Breast epithelium (tissue), 4 donors: ENCODE measurements around the gene HDDC2. TPM values are rescaled to one million over a fixed set of nuclear protein-coding genes. Genes with fewer than 3 reads are reported as not detected.

Experiments used
- DNase-seq, 2 donors: peaks; one replicate each; pipeline ENCODE4 v3.0.0-alpha.2; 2019; ENCODE audit warnings: low spot score in 2 of 2
- H3K27ac ChIP-seq, 2 donors: fragments of 200-600 bp; sonication (generic) in 1 of 2; one replicate each; pipeline ENCODE4 v1.5.1; 2016 to 2019; ENCODE audit warnings: mild to moderate bottlenecking in 1 of 2
- H3K27me3 ChIP-seq, 2 donors: fragments of 200-600 bp; sonication (generic) in 1 of 2; one replicate each; pipeline versions ENCODE4 v1.5.1 to v1.6.0; 2017 to 2019; ENCODE audit warnings: control low read depth in 1 of 2, mild to moderate bottlenecking in 1 of 2
- H3K36me3 ChIP-seq: fragments of 200-600 bp; one replicate; pipeline ENCODE4 v1.5.1; 2019
- H3K4me1 ChIP-seq, 2 donors: fragments of 200-600 bp; sonication (generic); one replicate each; pipeline ENCODE4 v1.5.1; 2016 to 2019; ENCODE audit warnings: control low read depth in 1 of 2
- H3K4me3 ChIP-seq, 3 donors: fragments of 200-600 bp; sonication (generic); 1 replicate in 2 of 3; 2 replicates in 1 of 3; pipeline ENCODE4 v1.5.1; 2016 to 2019; ENCODE audit warnings: mild to moderate bottlenecking in 3 of 3, moderate library complexity in 2 of 3
- H3K9me3 ChIP-seq, 2 donors: fragments of 200-600 bp; sonication (generic) in 1 of 2; one replicate each; pipeline ENCODE4 v1.5.1; 2016 to 2019; ENCODE audit warnings: control low read depth in 1 of 2
- CTCF ChIP-seq, 3 donors: fragments of 450-650 bp; IDR thresholded peaks; one replicate each; pipeline ENCODE4 v1.5.1; 2016 to 2017; ENCODE audit warnings: antibody characterized with exemption in 3 of 3, mild to moderate bottlenecking in 3 of 3, moderate library complexity in 3 of 3
- POLR2A ChIP-seq: fragments of 450-650 bp; IDR thresholded peaks from one replicate; pipeline ENCODE4 v1.6.1; 2016; ENCODE audit warnings: antibody characterized with exemption, mild to moderate bottlenecking, moderate library complexity
- POLR2AphosphoS5 ChIP-seq, 3 donors: sonication (generic); formaldehyde crosslinking; IDR thresholded peaks; one replicate each; pipeline ENCODE4 v1.6.1; 2017; ENCODE audit warnings: antibody characterized with exemption in 3 of 3
- intact Hi-C: fragments of 100-400 bp; cut with DNase I; formaldehyde crosslinking; loops from one replicate; pipeline ENCODE4 v1.15.1; 2023; ENCODE audit warnings: low total_unique reads
- total RNA-seq, 3 donors: library from RNA; depleted of rRNA; stranded (reverse); fragments of >200 nt; gene quantifications; one replicate each; pipeline ENCODE4 v1.1.0, GENCODE V29; 2016

Gene HDDC2
- total RNA-seq, 3 donors from 2014 or later = 60.6 to 96.2 (median 88.1) TPM

- H3K27ac ChIP-seq = no peak overlapping the region
- H3K4me3 ChIP-seq = no peak overlapping the region
- intact Hi-C loops = no loop called here
- no peaks in the 10 kb centered on the region for H3K4me1 ChIP-seq
- H3K27me3 ChIP-seq = no peaks in the 10 kb centered on the region
- no peak for DNase-seq
- TF ChIP-seq CTCF (IDR thresholded peaks at IDR 0.05) = no peak
- no peak for TF ChIP-seq POLR2AphosphoS5 (IDR thresholded peaks at IDR 0.05)
- no peak for TF ChIP-seq POLR2A
- no peaks in the 10 kb centered on the region for H3K36me3 ChIP-seq
- no peaks in the 10 kb centered on the region for H3K9me3 ChIP-seq
These were observed 30.1 kb downstream of the HDDC2 start for GRCh38 chr6:125271486-125272159.

- no peaks in the 10 kb centered on the region for H3K4me1 ChIP-seq
- no peak overlapping the region for H3K27ac ChIP-seq
- no peaks in the 10 kb centered on the region for H3K9me3 ChIP-seq
- H3K36me3 ChIP-seq = no peaks in the 10 kb centered on the region
- DNase-seq = no peak
- TF ChIP-seq POLR2AphosphoS5 (IDR thresholded peaks at IDR 0.05) = no peak
- no peak for TF ChIP-seq POLR2A
- no peak for TF ChIP-seq CTCF (IDR thresholded peaks at IDR 0.05)
- no peak overlapping the region for H3K4me3 ChIP-seq
- H3K27me3 ChIP-seq = no peaks in the 10 kb centered on the region
- intact Hi-C loops = no loop called here
These were observed 31.4 kb downstream of the HDDC2 start for GRCh38 chr6:125270380-125270779.

DNA sequence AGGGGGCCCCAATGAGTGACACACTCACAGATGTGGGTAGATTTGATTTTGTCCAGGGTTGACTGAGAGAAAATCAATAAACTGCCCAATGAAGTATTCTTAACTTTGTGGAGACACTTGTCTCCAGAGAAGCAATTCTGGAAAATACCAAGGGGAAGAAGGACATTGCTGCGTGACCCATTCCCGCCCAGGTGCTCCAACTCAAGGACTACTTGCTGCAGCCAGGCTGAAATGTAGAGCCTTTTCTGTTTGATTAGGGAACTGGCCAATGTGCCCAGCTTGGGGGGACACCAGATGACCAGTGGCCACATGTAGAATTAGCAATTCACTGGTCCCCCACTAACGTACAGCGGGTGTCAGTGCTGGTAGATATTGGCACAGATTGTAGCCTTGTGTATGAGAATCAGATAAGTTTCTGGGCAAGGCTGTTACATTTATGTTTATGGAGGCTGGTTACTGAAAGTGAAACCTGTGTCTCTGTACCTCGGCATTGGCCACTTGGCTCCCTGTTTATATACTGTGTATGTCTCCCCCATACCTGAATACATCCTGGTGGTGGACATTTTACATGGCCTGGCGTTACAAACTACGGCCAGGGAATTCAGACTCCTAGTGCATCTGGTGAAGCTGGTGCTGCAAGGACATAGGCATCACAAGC is 32.3 kb downstream of the HDDC2 start:
- Histone ChIP-seq H3K27me3 (no peaks in the 10 kb centered on the region), H3K36me3 (no peaks in the 10 kb centered on the region), H3K9me3 (no peaks in the 10 kb centered on the region), H3K4me1 (no peaks in the 10 kb centered on the region), H3K27ac (no peak overlapping the region), H3K4me3 (no peak overlapping the region)
- TF ChIP-seq POLR2A = no peak
- no peak for TF ChIP-seq CTCF (IDR thresholded peaks at IDR 0.05)
- no peak for TF ChIP-seq POLR2AphosphoS5 (IDR thresholded peaks at IDR 0.05)
- intact Hi-C loops = no loop called here
- no peak for DNase-seq

- no peaks in the 10 kb centered on the region for H3K9me3 ChIP-seq
- no peaks in the 10 kb centered on the region for H3K27me3 ChIP-seq
- intact Hi-C loops = no loop called here
- TF ChIP-seq CTCF (IDR thresholded peaks at IDR 0.05) = no peak
- TF ChIP-seq POLR2A = no peak
- no peak overlapping the region for H3K4me3 ChIP-seq
- H3K4me1 ChIP-seq = no peaks in the 10 kb centered on the region
- no peak overlapping the region for H3K27ac ChIP-seq
- DNase-seq = no peak
- no peaks in the 10 kb centered on the region for H3K36me3 ChIP-seq
These were observed 33.0 kb downstream of the HDDC2 start for GRCh38 chr6:125268765-125269164.

DNA sequence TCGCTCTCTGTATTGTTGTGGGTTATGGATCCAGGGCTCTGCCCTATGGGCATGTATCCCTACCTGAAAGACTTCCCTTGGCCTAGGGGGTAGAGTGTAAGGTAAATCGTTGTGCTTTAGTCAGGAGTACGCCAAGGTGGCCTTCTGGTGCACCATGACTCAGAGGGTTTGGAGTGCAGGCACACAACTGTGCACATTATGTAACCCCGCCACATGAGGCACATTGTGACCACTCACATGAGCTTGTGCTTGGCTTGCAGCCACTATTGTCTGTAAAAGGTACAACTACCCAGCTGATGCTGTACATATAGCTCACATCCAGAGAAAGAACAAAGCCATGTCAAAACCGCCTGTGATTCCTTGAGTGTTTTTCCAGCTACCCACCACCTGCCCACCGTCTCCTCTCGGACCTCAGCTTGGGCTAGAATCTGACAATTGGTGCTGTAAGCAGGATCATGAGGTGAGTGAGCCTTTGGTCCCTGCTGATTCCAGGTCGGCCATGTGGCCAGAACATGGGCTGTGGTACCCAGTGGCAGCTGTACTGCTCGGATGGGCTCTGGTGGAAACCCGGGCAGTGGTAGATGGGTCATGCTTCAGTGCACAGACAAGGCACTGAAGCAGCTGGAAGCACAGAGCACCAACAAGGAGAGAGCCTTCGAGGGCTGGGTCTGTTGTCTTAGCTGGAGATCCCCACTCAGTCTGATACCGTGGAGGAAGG is 33.8 kb downstream of the HDDC2 start:
- Histone ChIP-seq H3K27me3 (no peaks in the 10 kb centered on the region), H3K9me3 (no peaks in the 10 kb centered on the region), H3K4me3 (no peak overlapping the region), H3K4me1 (no peaks in the 10 kb centered on the region), H3K27ac (no peak overlapping the region), H3K36me3 (no peaks in the 10 kb centered on the region)
- intact Hi-C loops = no loop called here
- no peak for DNase-seq
- TF ChIP-seq CTCF (IDR thresholded peaks at IDR 0.05) (no peak), POLR2AphosphoS5 (IDR thresholded peaks at IDR 0.05) (no peak), POLR2A (no peak)
